HAP-1 (cell line): ENCODE measurements around the gene STT3B.
A peak's percentile ranks its signal among the peaks of the same experiment; 100 is the strongest.

ENCODE experiments used
- DNase-seq, 2 experiments: peaks; one replicate each; pipeline ENCODE4 v3.0.0-alpha.2; 2016 to 2020; ENCODE audit warnings: low spot score in 2 of 2
- H3K27me3 ChIP-seq: fragments of 250-450 bp; sonication (Bioruptor Pico); 2 replicates; pipeline ENCODE4 v1.5.1; 2020; ENCODE audit warnings: low read depth, mild to moderate bottlenecking, moderate library complexity
- H3K36me3 ChIP-seq: fragments of 250-450 bp; sonication (Bioruptor Pico); replicated peaks from 2 replicates; pipeline ENCODE4 v1.5.1; 2020; ENCODE audit warnings: mild to moderate bottlenecking
- H3K4me1 ChIP-seq: fragments of 250-450 bp; sonication (Bioruptor Pico); 2 replicates; pipeline ENCODE4 v1.5.1; 2020; ENCODE audit warnings: mild to moderate bottlenecking
- H3K4me3 ChIP-seq: fragments of 250-450 bp; sonication (Bioruptor Pico); 2 replicates; pipeline ENCODE4 v1.5.1; 2020; ENCODE audit warnings: mild to moderate bottlenecking, moderate library complexity
- H3K9me3 ChIP-seq: fragments of 250-450 bp; sonication (Bioruptor Pico); 2 replicates; pipeline ENCODE4 v1.5.1; 2020; ENCODE audit warnings: mild to moderate bottlenecking, moderate library complexity
- in situ Hi-C: fragments of 300-500 bp; cut with MboI; formaldehyde crosslinking; loops from 3 replicates; pipeline ENCODE4 v1.14.3; 2020; ENCODE audit warnings: low sequenced_read_pairs, inconsistent platforms, mixed read lengths

The STT3B gene

DNA sequence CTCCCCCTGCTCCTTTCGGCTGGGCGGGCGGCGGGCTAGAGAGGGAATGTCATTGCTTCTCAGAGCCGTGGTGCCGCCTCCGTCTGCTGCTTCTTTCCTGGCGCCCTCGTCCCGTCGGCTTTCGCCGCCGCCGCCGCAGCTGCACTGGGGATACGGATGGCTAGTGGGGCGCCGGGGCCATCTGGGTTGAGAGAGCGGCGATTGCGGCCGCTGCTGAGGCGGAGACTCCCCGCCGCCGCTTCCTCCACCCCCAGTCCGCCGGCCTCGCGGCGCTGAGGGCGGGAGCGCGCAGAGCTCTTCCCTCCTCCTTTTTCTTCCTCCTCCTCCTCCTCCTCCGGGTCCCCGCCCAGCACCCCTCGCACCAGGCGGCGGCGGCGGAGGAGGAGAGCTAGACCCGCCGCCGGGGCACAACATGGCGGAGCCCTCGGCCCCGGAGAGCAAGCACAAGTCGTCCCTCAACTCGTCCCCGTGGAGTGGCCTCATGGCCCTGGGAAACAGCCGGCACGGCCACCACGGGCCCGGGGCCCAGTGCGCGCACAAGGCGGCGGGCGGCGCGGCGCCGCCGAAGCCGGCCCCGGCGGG is at the start of gene STT3B:
STT3B (plus strand) TSS at position 339 of the 582 bp plus-strand sequence; CDS start at position 413, 74 bp downstream.
- DNase-seq: peak; percentile 86 to 88
- H3K4me1 ChIP-seq: peaks cover 17% of the 10 kb centered on the region
- no peaks in the 10 kb centered on the region for H3K27me3 ChIP-seq
- no peaks in the 10 kb centered on the region for H3K9me3 ChIP-seq
- in situ Hi-C loops: no loop called here
- H3K4me3 ChIP-seq: peak within 1 kb of the TSS; percentile 87
- peaks cover 9% of the 10 kb centered on the region for H3K36me3 ChIP-seq

DNA sequence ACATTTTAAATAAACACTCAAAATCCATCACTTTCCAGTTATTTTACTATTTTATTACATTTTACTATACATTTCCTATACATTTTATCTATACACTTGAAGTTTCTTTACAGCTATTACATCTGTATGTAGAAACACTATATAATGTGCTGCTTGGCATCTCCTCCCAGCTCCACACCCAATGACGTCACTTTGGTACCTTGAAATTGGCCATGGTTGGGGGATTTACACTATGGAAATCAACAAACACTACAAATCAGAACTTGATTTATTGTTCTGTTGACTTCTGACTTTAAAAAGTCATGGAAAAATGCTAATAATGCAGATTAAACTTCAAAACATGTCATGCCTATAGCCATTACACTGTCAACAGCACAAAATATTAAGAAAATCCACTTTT is 48.9 kb upstream of the STT3B start:
- H3K4me3 ChIP-seq: no peak overlapping the region
- H3K36me3 ChIP-seq: no peaks in the 10 kb centered on the region
- no peaks in the 10 kb centered on the region for H3K9me3 ChIP-seq
- in situ Hi-C loops: no loop called here
- DNase-seq: no peak
- H3K27me3 ChIP-seq: no peaks in the 10 kb centered on the region
- no peaks in the 10 kb centered on the region for H3K4me1 ChIP-seq

DNA sequence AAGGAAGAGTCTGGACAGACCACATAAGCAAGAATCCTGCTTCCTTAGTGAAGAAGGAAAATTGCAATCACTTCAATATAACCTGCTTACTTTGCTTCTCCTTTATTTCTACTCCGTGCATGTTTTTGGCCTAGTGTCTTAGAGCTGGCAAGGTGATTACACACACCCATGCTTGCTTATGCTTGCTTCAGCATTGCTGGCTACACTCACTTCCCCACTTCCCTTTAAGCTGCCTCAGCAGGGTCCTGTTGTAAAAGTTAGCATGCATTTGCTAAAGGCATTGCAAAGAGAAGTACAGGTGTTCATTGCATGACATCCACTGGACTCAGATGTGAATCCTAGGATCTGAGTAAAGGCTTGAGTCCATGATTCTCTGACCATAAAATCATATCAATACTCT is 47.5 kb upstream of the STT3B start:
- no peaks in the 10 kb centered on the region for H3K9me3 ChIP-seq
- H3K4me3 ChIP-seq: no peak overlapping the region
- in situ Hi-C loops: no loop called here
- no peaks in the 10 kb centered on the region for H3K27me3 ChIP-seq
- no peaks in the 10 kb centered on the region for H3K36me3 ChIP-seq
- no peak for DNase-seq
- H3K4me1 ChIP-seq: no peaks in the 10 kb centered on the region

DNA sequence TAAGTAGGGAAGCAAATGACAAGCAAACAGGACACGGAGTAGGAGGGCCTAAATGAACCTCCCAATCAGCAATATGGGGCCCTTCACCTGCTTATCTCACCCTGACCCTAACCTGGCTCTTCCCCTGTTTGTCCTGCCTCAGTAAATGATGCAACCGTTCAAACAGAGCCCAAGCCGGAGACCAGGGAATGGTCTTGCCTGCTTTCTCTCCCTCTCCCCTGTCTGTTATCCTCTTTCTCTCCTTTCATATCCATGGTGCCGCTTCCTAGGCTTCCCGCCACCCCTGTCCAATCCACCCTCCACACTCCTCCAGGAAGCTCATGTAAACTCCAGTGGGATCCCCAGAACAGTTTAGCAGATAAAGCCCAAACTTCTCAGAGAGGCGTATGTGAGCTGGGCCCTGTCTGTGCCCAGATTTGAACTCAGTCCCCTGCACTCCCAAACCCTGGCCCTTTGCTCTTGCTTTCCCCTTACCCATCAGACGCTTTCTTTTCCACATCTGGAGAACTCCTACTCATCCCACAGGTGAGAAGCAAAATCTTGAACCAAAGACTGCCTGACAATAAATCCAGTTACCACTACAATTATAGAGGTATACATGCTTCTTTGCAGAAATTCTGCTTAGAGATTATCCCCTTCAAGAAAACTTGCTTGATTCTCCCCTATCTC is 45.7 kb upstream of the STT3B start:
- Histone ChIP-seq H3K36me3 (no peaks in the 10 kb centered on the region), H3K9me3 (no peaks in the 10 kb centered on the region), H3K4me3 (no peak overlapping the region), H3K27me3 (no peaks in the 10 kb centered on the region), H3K4me1 (no peaks in the 10 kb centered on the region)
- in situ Hi-C loops: no loop called here
- DNase-seq: no peak

DNA sequence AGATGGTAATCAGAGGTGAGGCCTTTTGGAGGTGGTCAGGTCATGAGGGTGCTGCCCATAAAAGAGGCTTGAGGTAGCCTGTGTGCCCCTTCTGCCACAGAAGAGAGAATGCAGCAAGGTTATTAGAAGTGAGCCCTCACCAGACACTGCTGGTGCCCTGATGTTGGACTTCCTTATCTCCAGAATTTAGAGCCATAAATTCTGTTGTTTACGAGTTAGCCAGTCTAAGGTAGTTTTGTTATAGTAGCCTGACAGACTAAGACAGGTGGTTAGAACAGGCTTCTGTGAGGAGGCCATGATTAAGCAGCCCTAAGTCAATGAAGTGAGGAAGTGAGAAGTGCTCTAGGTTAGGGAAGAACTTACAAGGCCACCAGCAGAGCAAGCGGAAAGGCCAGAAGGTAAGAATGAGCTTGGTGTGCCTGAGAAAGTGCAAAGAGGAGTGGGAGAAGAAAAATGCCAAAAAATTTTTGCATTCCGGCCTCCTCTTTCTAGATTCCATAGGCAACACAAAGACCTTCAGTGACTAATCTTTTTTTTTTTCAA is 44.2 kb upstream of the STT3B start:
- no peaks in the 10 kb centered on the region for H3K4me1 ChIP-seq
- no peak for DNase-seq
- H3K9me3 ChIP-seq: no peaks in the 10 kb centered on the region
- in situ Hi-C loops: no loop called here
- H3K4me3 ChIP-seq: no peak overlapping the region
- H3K27me3 ChIP-seq: no peaks in the 10 kb centered on the region
- no peaks in the 10 kb centered on the region for H3K36me3 ChIP-seq

DNA sequence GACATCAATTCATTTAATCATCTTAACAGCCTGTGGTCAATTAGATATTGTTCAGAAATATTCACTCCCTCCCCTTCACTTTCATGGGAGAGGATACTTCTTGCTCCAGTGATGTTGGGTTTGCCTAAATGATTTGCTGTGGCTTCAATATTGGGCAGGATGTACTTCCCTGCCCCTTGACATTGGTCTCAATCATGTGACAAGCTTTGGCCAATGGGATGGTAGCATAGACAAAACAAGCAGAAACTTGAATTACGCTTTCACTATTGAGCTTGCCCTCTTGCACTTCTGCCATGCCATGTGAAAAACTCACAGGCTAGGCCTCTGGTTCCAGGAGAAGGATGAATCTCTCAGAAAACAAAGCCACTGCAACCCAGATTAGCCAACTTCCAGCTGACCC is 42.2 kb upstream of the STT3B start:
- H3K4me3 ChIP-seq: no peak overlapping the region
- H3K27me3 ChIP-seq: no peaks in the 10 kb centered on the region
- no peaks in the 10 kb centered on the region for H3K36me3 ChIP-seq
- no peak for DNase-seq
- in situ Hi-C loops: no loop called here
- no peaks in the 10 kb centered on the region for H3K9me3 ChIP-seq
- no peaks in the 10 kb centered on the region for H3K4me1 ChIP-seq

DNA sequence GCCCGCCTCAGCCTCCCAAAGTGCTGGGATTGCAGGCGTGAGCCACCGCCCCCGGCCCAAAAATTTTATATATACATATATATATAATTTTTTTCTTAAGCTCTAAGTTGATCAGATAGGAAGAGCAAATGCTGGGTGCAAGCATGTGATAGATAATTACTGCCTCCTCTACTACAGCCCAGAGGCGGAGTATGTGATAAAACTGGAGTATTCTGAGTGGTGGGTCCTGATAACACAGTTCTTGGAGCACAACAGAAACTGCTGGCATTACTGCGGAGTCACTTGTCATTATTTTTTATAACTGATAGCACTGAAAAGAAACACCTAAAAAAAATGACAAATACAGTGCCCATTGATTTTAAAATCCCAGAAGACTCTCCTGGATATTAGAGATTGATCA is 41.1 kb upstream of the STT3B start:
- no peak for DNase-seq
- no peaks in the 10 kb centered on the region for H3K36me3 ChIP-seq
- H3K9me3 ChIP-seq: no peaks in the 10 kb centered on the region
- in situ Hi-C loops: no loop called here
- no peaks in the 10 kb centered on the region for H3K27me3 ChIP-seq
- no peaks in the 10 kb centered on the region for H3K4me1 ChIP-seq
- no peak overlapping the region for H3K4me3 ChIP-seq

DNA sequence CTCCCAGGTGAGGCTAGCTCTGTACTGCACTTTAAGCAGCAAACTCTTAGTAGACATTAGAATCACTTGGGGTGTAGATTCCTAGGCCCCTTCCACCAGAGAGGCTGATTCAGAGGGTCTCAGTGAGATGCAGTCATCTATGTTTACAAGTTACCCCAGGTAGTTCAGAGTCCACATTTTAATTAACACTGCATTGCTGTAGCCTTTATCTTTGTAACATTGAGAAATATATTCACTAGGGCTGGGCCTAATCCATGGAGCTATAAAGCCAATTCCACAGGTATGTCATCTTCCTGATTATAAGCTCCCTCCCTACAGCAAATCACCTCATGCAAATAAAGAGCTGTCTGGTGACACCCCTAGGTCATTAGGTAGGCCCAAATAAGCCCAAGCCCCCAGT is 39.6 kb upstream of the STT3B start:
- Histone ChIP-seq H3K27me3 (no peaks in the 10 kb centered on the region), H3K4me3 (no peak overlapping the region), H3K4me1 (no peaks in the 10 kb centered on the region), H3K36me3 (no peaks in the 10 kb centered on the region), H3K9me3 (no peaks in the 10 kb centered on the region)
- in situ Hi-C loops: no loop called here
- no peak for DNase-seq

DNA sequence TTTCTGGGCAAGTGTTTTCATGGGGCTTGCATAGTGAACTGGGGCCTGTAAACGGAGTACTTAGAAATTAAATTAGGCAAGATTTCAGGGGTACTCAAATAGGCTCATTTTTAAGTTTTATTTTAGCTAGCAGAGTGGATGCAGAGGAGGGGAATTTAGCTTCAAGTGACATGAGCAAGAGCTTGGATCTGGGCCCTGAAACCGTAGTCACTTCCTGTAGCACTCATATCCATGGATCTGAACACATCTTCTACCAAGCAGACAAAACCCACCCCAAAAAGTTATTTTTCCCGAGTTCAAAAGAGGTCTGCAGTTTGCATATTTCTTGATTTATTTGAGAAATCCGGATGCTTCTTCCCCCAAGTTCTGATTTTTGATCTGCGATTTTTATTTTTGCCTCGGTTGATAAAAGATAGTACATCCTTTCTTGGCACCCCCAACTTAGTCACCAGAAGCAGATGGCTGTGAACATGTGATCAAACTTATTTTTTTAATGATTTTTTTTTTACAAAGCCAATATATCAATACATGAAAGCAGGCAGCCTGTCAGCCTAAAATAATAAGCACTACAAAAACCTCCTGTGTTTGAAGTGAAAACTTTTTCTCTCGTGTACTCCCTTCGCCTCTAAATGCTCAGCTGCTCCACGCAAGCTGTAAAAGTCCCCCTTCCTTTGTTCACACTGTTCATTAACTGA is 36.6 kb upstream of the STT3B start:
- Histone ChIP-seq H3K4me3 (no peak overlapping the region), H3K36me3 (no peaks in the 10 kb centered on the region), H3K27me3 (no peaks in the 10 kb centered on the region), H3K4me1 (no peaks in the 10 kb centered on the region), H3K9me3 (no peaks in the 10 kb centered on the region)
- no peak for DNase-seq
- in situ Hi-C loops: no loop called here

DNA sequence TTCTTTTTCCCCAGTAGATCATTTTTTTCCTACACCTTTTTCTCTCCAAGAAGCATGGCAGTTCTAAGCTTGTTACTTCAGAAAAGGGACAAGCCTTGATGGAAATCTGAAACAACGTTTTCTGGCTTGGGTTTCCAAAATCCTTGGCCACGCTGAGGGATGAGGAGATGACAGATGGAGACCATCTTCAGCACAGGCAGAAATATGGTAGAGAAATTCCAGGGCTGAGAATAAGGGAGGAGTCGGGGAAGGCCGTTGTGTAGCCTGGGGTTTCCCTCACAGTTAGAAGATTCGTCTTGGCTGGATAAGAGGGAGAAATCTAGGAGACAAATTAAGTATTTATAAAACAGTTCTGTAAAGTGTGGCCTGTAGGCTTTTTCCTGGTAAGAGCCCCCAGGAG is 33.9 kb upstream of the STT3B start:
- in situ Hi-C loops: no loop called here
- DNase-seq: no peak
- no peak overlapping the region for H3K4me3 ChIP-seq
- no peaks in the 10 kb centered on the region for H3K9me3 ChIP-seq
- H3K36me3 ChIP-seq: no peaks in the 10 kb centered on the region
- no peaks in the 10 kb centered on the region for H3K4me1 ChIP-seq
- no peaks in the 10 kb centered on the region for H3K27me3 ChIP-seq

DNA sequence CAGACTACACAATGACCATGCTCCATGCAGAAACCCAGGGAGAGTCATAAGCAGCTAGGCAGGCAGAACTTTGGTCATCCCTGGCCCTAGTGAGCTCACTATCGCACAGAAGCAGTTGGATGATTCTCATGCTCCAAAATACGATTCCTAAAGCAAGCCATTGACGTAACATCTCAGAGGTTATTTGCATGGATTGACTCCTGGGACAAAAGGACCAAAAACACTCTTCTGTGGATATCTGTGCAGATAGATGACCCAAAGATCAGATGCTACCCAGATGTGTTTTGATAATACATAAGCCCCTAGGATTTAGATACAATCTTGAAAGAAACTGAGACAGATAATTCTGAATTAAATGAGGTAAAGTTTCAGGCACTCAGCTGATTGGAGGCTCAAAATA is 33.4 kb upstream of the STT3B start:
- H3K4me3 ChIP-seq: no peak overlapping the region
- DNase-seq: no peak
- H3K9me3 ChIP-seq: no peaks in the 10 kb centered on the region
- H3K4me1 ChIP-seq: no peaks in the 10 kb centered on the region
- in situ Hi-C loops: no loop called here
- H3K27me3 ChIP-seq: no peaks in the 10 kb centered on the region
- H3K36me3 ChIP-seq: no peaks in the 10 kb centered on the region

DNA sequence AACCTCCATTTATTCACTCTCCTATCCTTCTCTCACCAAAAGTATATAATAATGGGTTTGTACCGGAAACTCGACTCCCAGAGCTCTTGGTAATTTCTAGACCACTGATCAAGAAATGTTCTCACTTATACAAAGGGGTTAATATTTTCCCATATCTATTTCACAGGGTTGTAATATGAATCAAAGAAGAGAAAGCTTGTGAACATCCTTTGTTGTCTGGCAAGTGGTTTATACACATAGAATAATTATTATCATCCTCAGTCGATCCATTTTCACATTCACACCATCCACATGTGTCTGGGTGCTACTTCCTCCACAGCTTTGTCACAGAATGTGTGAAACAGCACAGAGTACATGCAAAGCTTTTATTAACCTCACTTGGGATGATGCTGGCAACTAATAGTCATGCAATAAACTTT is 29.9 kb upstream of the STT3B start:
- H3K4me1 ChIP-seq: no peaks in the 10 kb centered on the region
- no peaks in the 10 kb centered on the region for H3K36me3 ChIP-seq
- no peaks in the 10 kb centered on the region for H3K27me3 ChIP-seq
- H3K9me3 ChIP-seq: no peaks in the 10 kb centered on the region
- in situ Hi-C loops: no loop called here
- DNase-seq: no peak
- no peak overlapping the region for H3K4me3 ChIP-seq

DNA sequence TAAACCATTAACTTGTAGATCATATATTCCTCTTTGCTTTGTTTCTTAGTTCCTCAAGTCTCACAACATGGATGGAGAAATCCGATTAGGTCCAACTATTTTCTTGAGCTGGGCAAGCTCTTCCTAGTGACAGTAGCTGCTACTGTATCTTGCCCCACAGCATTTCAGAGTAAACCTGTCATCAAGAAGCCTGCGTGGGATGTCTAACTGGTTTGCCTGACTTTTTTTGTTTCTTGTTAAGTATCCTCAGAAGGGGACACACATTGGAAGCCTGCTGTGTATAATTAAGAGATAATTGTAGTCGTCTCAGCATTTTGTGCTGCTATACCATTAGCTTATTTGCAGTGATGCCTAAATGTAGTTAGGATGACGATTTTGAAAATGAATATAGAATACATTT is 29.3 kb upstream of the STT3B start:
- in situ Hi-C loops: no loop called here
- Histone ChIP-seq H3K9me3 (no peaks in the 10 kb centered on the region), H3K27me3 (peaks cover under 1% of the 10 kb centered on the region; the same call in 1 of the 2 replicates), H3K36me3 (no peaks in the 10 kb centered on the region), H3K4me1 (no peaks in the 10 kb centered on the region), H3K4me3 (no peak overlapping the region)
- no peak for DNase-seq

DNA sequence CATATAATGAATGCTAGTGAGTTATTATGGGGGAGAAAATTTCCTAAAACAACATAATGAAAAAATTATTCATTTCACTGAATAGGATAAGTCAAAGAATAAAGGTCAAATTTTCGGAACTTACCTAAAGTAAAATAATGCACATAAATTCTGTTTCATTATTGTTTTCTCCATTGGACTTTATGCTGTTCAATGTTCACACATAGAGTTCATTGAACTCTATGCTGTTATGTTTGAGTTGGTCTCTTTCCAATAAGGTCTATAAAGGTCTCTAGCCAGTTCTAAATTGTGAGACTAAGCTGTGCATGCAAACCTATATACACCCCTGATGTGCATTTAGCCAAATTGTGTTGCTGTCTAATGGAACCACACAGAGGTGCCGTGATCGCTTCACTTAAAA is 28.5 kb upstream of the STT3B start:
- Histone ChIP-seq H3K9me3 (no peaks in the 10 kb centered on the region), H3K36me3 (no peaks in the 10 kb centered on the region), H3K4me1 (no peaks in the 10 kb centered on the region), H3K4me3 (no peak overlapping the region), H3K27me3 (peaks cover 9% of the 10 kb centered on the region; the same call in 1 of the 2 replicates)
- DNase-seq: no peak
- in situ Hi-C loops: no loop called here
